Measurements from ENCODE around the gene BANK1. TPM values are rescaled to one million over a fixed set of nuclear protein-coding genes. Genes with fewer than 3 reads are reported as not detected.

The BANK1 gene
- total and polyA plus RNA-seq, 2 of the 8 experiments (the other 6 are each of a cell fraction or from before 2014, with no cell fraction given) = 0.59 to 0.93 TPM

DNA sequence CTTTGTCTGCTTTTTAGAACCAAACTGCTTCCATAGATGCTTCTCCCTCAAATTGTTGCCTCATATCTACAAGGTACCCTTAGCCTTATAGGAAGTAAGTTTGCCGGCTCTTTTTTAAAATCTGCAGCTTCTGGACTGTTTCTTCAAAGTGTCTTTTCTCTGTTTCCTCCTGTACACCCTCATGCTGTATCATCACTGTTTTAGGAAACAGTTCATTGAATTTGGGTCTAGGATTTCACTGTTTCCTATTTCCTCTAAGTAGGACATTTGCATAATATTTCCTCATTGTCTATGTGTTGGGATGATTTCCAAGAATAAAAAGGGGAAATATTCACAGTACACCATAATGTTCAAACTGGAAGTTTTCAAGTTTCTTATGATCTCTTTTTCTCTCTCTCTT, 43.0 kb downstream of the BANK1 start:
- no peaks in the 10 kb centered on the region for H3K9me3 ChIP-seq (ENCODE audit: insufficient read depth in 2 of 2, low read depth in 1 of 2, low read length in 1 of 2)
- no peak overlapping the region for H3K14ac ChIP-seq (ENCODE audit: insufficient read length)
- no peak for FAIRE-seq
- H2AK5ac ChIP-seq (ENCODE audit: low read depth, low read length) = no peak overlapping the region
- H4K8ac ChIP-seq (ENCODE audit: extremely low read depth, insufficient read depth, low read length) = no peak overlapping the region
- no peak overlapping the region for H4K91ac ChIP-seq (replicated peaks; ENCODE audit: insufficient read length, low read length)
- no peak overlapping the region for H3K9ac ChIP-seq (replicated peaks in 1 of 4; ENCODE audit: extremely low read depth in 1 of 4, low read depth in 3 of 4, low read length in 3 of 4)
- H3K4ac ChIP-seq (replicated peaks; ENCODE audit: insufficient read length, low read depth, low read length) = no peak overlapping the region
- POLR2A ChIA-PET (ENCODE audit: partially characterized antibody) = no interaction called here
- H3K27ac ChIP-seq (ENCODE audit: low read depth, low read length) = no peak overlapping the region
- CTCF ChIA-PET (ENCODE audit: partially characterized antibody) = no interaction called here
- no peak overlapping the region for H2BK20ac ChIP-seq (ENCODE audit: low read length)
- no peak for DNase-seq (ENCODE audit: low read depth in 1 of 2, low spot score in 2 of 2)
- no peak overlapping the region for H2BK12ac ChIP-seq (ENCODE audit: low read depth, low read length)
- no peak overlapping the region for H2BK5ac ChIP-seq (ENCODE audit: low read depth, low read length)
- H4K5ac ChIP-seq (ENCODE audit: insufficient read length, low read depth, low read length) = no peak overlapping the region
- no peaks in the 10 kb centered on the region for H3K4me1 ChIP-seq (replicated peaks in 1 of 4; ENCODE audit: control insufficient read depth in 3 of 4, insufficient read depth in 4 of 4, low read length in 3 of 4)
- no peak overlapping the region for H2BK120ac ChIP-seq (replicated peaks; ENCODE audit: low read depth, low read length)
- no peak overlapping the region for H3K4me3 ChIP-seq (ENCODE audit: extremely low read depth in 1 of 4, insufficient read depth in 2 of 4, low read depth in 3 of 4, low read length in 4 of 4)
- H3K79me1 ChIP-seq (ENCODE audit: low read depth, low read length) = no peaks in the 10 kb centered on the region
- H4K20me1 ChIP-seq (replicated peaks in 1 of 2; ENCODE audit: control insufficient read depth in 1 of 2, insufficient read depth in 2 of 2, low read length in 2 of 2) = no peaks in the 10 kb centered on the region
- no peak overlapping the region for H2BK15ac ChIP-seq (ENCODE audit: low read length)
- no peaks in the 10 kb centered on the region; a peak in 1 of 8 replicates for H3K36me3 ChIP-seq (ENCODE audit: control insufficient read depth in 2 of 4, insufficient read depth in 4 of 4, low read length in 3 of 4)
- H3K18ac ChIP-seq (ENCODE audit: extremely low read depth, low read length) = no peak overlapping the region
- no peaks in the 10 kb centered on the region for H3K27me3 ChIP-seq (replicated peaks in 1 of 4; ENCODE audit: control insufficient read depth in 3 of 4, extremely low read depth in 1 of 4, insufficient read depth in 3 of 4, low read length in 3 of 4)
- H3K23ac ChIP-seq (ENCODE audit: insufficient read length) = no peak overlapping the region
- no peak overlapping the region for H3K4me2 ChIP-seq (ENCODE audit: insufficient read depth in 1 of 2, low read depth in 2 of 2, low read length in 2 of 2)
- WGBS, 2 experiments (ENCODE audit: extremely low coverage in 1 of 2, insufficient coverage in 1 of 2, insufficient read length in 1 of 2, insufficient replicate concordance in 2 of 2, low coverage in 1 of 2, low lambda C conversion rate in 2 of 2, missing lambda C conversion rate in 1 of 2) = 96% methylated on average over 1 of the region's 1 CpG; no CpG with 5 or more reads in 1 of the 2 experiments
- no peaks in the 10 kb centered on the region for H3K79me2 ChIP-seq (ENCODE audit: control insufficient read depth in 1 of 2, insufficient read depth in 2 of 2, low read length in 2 of 2)
- H3K23me2 ChIP-seq (ENCODE audit: low read depth, low read length) = no peaks in the 10 kb centered on the region
- no peak overlapping the region for H2AFZ ChIP-seq (ENCODE audit: low read length)
- H3K56ac ChIP-seq (replicated peaks; ENCODE audit: insufficient read length, low read depth, low read length) = no peak overlapping the region
- no peak for TF ChIP-seq RNF2 (IDR thresholded peaks at IDR 0.05; ENCODE audit: borderline replicate concordance, low read depth, low read length, missing control alignments, poor library complexity, severe bottlenecking)
- TF ChIP-seq KDM4A (IDR thresholded peaks at IDR 0.05; ENCODE audit: low read depth, low read length, severe bottlenecking) = no peak
- no peak for TF ChIP-seq SP4 (IDR thresholded peaks at IDR 0.05; ENCODE audit: low read length)
- no peak for TF ChIP-seq SAP30 (IDR thresholded peaks at IDR 0.05; ENCODE audit: insufficient read depth, insufficient replicate concordance, low read length)
- TF ChIP-seq HDAC6 (IDR thresholded peaks at IDR 0.05; ENCODE audit: low read depth, low read length) = no peak
- TF ChIP-seq SIN3A (conservative IDR thresholded peaks at IDR 0.05 in 1 of 2, IDR thresholded peaks at IDR 0.05 in 1 of 2; ENCODE audit: low read depth in 1 of 2, low read length in 2 of 2) = no peak
